RWPE2 (cell line): ENCODE results near the gene CAPN2.
A peak's percentile ranks its signal among the peaks of the same experiment; 100 is the strongest.

Experiments
- ATAC-seq: fragments of 200-7000 bp; cut with Tn5 transposase; 3 replicates; pipeline ENCODE4 v1.9.1; 2021; ENCODE audit warnings: low read depth
- DNase-seq: peaks from one replicate; pipeline ENCODE4 v3.0.0-alpha.2; 2020; ENCODE audit warnings: low spot score
- H3K27ac ChIP-seq: fragments of 450-650 bp; 2 replicates; pipeline ENCODE4 v1.5.1; 2017; ENCODE audit warnings: mild to moderate bottlenecking; ENCODE audit not compliant: poor library complexity, severe bottlenecking
- H3K27me3 ChIP-seq: fragments of 250-450 bp; sonication (Bioruptor Pico); 2 replicates; pipeline ENCODE4 v1.5.1; 2021; ENCODE audit warnings: mild to moderate bottlenecking, moderate library complexity; ENCODE audit not compliant: insufficient read depth, poor library complexity, severe bottlenecking
- H3K36me3 ChIP-seq: fragments of 250-450 bp; sonication (Bioruptor Pico); 2 replicates; pipeline ENCODE4 v1.5.1; 2020; ENCODE audit warnings: low read depth, mild to moderate bottlenecking, moderate library complexity
- H3K4me1 ChIP-seq: fragments of 250-450 bp; sonication (Bioruptor Pico); 2 replicates; pipeline ENCODE4 v1.5.1; 2021; ENCODE audit warnings: mild to moderate bottlenecking, moderate library complexity; ENCODE audit not compliant: insufficient read depth, poor library complexity, severe bottlenecking
- H3K4me3 ChIP-seq: fragments of 250-450 bp; sonication (Bioruptor Pico); 2 replicates; pipeline ENCODE4 v1.5.1; 2021; ENCODE audit warnings: mild to moderate bottlenecking, moderate library complexity; ENCODE audit not compliant: severe bottlenecking
- H3K9me3 ChIP-seq: fragments of 250-450 bp; sonication (Bioruptor Pico); 2 replicates; pipeline ENCODE4 v1.5.1; 2021; ENCODE audit warnings: mild to moderate bottlenecking, moderate library complexity; ENCODE audit not compliant: severe bottlenecking
- TF ChIP-seq, protein P1 (sequence below): fragments of 450-650 bp; IDR thresholded peaks from one replicate; pipeline ENCODE4 v1.5.1; 2017; ENCODE audit warnings: mild to moderate bottlenecking, moderate library complexity; ENCODE audit not compliant: poor library complexity, severe bottlenecking

Gene CAPN2

DNA sequence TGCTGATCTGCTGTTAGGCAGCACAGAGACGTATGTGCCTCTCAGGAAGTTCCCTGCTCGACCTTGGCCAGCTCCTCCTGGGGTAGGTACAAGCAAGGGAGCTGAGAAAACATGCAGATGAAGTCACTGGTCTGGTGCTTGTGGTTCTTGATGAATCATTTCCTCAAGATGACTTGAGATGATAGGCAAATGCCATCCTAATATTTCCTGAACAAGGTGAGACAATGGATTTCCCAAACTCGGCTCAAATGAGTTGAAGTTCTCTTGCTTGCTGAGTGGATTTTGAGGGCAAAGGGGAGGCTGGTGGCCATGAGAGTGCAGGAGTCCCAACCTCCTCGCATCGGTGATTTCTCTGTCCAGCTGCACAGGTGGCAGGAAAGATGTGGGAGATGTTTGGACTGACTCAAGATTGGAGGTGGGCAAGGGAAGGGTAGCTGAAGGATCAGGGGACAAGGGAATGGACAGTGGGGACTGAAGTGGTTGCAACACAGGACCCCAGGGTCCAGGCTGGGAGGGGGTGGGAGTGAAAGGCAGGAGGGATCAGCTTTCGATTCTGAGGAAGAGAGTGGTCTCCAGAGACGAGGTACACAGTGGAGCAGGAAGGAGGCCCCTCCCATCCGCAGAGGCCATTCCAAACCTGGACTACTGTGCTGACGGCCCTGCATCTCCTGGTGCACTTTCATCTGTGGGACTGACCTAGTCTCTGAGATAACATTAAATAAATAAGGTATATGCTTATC lies 63.9 kb downstream of the CAPN2 start:
- Histone ChIP-seq H3K36me3 (peaks cover 60% of the 10 kb centered on the region), H3K9me3 (no peaks in the 10 kb centered on the region), H3K4me3 (no peak overlapping the region), H3K4me1 (peaks cover 30% of the 10 kb centered on the region), H3K27ac (peak overlapping the region; percentile 81), H3K27me3 (no peaks in the 10 kb centered on the region)
- no peak for DNase-seq
- TF ChIP-seq, protein P1, sequence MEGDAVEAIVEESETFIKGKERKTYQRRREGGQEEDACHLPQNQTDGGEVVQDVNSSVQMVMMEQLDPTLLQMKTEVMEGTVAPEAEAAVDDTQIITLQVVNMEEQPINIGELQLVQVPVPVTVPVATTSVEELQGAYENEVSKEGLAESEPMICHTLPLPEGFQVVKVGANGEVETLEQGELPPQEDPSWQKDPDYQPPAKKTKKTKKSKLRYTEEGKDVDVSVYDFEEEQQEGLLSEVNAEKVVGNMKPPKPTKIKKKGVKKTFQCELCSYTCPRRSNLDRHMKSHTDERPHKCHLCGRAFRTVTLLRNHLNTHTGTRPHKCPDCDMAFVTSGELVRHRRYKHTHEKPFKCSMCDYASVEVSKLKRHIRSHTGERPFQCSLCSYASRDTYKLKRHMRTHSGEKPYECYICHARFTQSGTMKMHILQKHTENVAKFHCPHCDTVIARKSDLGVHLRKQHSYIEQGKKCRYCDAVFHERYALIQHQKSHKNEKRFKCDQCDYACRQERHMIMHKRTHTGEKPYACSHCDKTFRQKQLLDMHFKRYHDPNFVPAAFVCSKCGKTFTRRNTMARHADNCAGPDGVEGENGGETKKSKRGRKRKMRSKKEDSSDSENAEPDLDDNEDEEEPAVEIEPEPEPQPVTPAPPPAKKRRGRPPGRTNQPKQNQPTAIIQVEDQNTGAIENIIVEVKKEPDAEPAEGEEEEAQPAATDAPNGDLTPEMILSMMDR, result no peak
- ATAC-seq, result peak; percentile 87

DNA sequence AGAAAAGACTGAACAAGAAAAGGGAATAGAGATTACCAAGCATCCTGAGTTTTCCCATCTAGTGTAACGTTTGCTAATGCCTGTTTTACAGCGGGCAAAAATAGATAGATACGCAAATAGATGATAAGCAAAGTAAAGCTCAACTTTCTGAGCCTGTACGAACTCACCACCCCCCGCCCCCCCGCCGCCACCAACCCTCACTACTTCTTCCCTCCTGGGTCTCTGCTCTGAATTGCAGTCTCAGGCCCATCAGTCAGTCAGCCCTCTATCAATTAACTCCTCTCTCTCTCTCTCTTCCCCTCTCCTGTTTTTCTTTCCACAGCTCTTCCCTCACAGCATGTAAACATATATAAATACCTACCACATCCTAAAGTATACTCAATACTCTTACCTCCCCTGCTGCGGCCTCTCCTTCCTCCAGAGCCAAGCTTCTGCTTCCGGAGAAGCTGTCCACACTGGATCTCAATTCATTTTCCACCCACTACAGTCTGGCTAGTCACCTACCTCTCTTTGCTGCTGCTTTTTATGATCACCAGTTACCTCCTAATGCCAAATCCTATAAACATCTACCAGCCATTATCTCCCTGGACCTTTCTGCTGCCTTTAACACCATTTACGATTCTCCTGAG lies 64.6 kb downstream of the CAPN2 start:
- H3K4me3 ChIP-seq, result no peak overlapping the region
- peak overlapping the region; percentile 81 for H3K27ac ChIP-seq
- TF ChIP-seq, protein P1, result no peak
- DNase-seq, result no peak
- H3K36me3 ChIP-seq, result peaks cover 53% of the 10 kb centered on the region
- no peaks in the 10 kb centered on the region for H3K27me3 ChIP-seq
- H3K9me3 ChIP-seq, result no peaks in the 10 kb centered on the region
- no peak for ATAC-seq
- peaks cover 23% of the 10 kb centered on the region for H3K4me1 ChIP-seq

DNA sequence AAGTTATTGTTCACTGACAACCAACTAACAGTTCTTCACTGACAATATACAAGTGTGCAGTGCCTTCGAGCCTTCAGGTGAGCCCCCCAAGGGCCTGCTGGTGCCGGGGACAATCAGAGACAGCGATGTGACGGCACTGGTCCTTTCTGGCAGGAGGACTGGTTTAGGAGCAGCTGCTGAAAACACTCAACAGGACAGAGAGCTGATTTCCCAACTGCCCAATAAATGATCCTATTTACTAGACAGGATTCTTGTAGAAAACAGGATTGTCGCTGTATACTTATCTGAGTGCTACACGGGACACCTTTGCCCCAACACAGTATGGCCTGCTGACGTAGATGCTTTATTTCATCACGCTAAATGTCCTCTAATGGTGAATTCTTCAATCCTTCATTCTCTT lies 68.0 kb downstream of the CAPN2 start:
- Histone ChIP-seq H3K4me1 (peaks cover 13% of the 10 kb centered on the region), H3K27ac (no peak overlapping the region), H3K27me3 (no peaks in the 10 kb centered on the region), H3K36me3 (peaks cover 26% of the 10 kb centered on the region), H3K9me3 (no peaks in the 10 kb centered on the region), H3K4me3 (no peak overlapping the region)
- TF ChIP-seq, protein P1, result no peak
- DNase-seq (no peak), ATAC-seq (no peak)

DNA sequence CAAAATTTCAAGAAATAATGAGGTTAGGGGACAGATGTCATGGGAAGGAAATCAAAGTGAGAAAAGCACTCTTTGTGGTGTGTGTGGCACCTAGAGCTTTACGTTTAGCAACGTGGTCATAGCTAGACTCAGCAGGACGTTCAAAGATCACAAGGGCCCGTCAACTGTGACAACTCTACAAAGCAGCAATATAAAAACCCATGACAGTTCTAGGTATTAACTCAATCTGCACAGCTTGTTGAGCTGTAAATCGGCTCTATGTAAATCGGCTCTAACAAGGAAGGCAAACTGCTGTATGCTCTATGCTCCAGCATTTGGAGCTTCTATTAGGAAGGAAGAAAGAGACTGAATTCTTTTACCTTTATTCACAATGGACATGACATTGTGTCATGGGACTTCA lies 68.6 kb downstream of the CAPN2 start:
- peaks cover 7% of the 10 kb centered on the region for H3K4me1 ChIP-seq
- DNase-seq (no peak), ATAC-seq (no peak)

More for the DNA sequence above, 68.6 kb downstream of the CAPN2 start:
- Histone ChIP-seq H3K27ac (no peak overlapping the region), H3K4me3 (no peak overlapping the region), H3K36me3 (peaks cover 21% of the 10 kb centered on the region), H3K27me3 (no peaks in the 10 kb centered on the region), H3K9me3 (no peaks in the 10 kb centered on the region)
- TF ChIP-seq, protein P1, result no peak
